H1 (cell line): ENCODE results near the gene VOPP1. TPM values are rescaled to one million over a fixed set of nuclear protein-coding genes. Genes with fewer than 3 reads are reported as not detected.

Source experiments
- CHD7 ChIP-seq: fragments of 300-600 bp; sonication (generic); IDR thresholded peaks from 2 replicates; pipeline ENCODE4 v1.7.1; 2012; ENCODE audit warnings: low read length, moderate library complexity, mild to moderate bottlenecking, inconsistent platforms; ENCODE audit not compliant: insufficient replicate concordance
- JUND ChIP-seq: IDR thresholded peaks from 2 replicates; pipeline ENCODE4 v1.6.1; 2011; ENCODE audit warnings: mild to moderate bottlenecking, improper control_type of control experiment, low read length
- MAFK ChIP-seq: IDR thresholded peaks from 2 replicates; pipeline ENCODE4 v1.6.1; 2012; ENCODE audit warnings: low read depth, mild to moderate bottlenecking, improper control_type of control experiment, low read length
- PHF8 ChIP-seq: fragments of 200-600 bp; sonication (generic); conservative IDR thresholded peaks from 2 replicates; pipeline ENCODE4 v1.7.1; 2012; ENCODE audit warnings: low read depth, mild to moderate bottlenecking, inconsistent platforms, low read length, moderate library complexity
- POU5F1 ChIP-seq: IDR thresholded peaks from 2 replicates; pipeline ENCODE4 v1.6.1; 2011; ENCODE audit warnings: low read depth, mild to moderate bottlenecking, low read length, moderate library complexity
- RXRA ChIP-seq: IDR thresholded peaks from 2 replicates; pipeline ENCODE4 v1.6.1; 2011; ENCODE audit warnings: low read depth, mild to moderate bottlenecking, low read length, moderate library complexity; ENCODE audit not compliant: insufficient read depth
- SAP30 ChIP-seq: fragments of 300-600 bp; sonication (generic); IDR thresholded peaks from 2 replicates; pipeline ENCODE4 v1.7.1; 2012; ENCODE audit warnings: low read length, moderate library complexity, mild to moderate bottlenecking, inconsistent platforms; ENCODE audit not compliant: insufficient read depth, insufficient replicate concordance
- polyA plus RNA-seq, 7 experiments: library from polyadenylated mRNA; depleted of rRNA in 3 of 7; stranded (reverse) in 5 of 7; unstranded in 2 of 7; fragments of >200 nt in 5 of 7; fragments of 200-250 nt in 2 of 7; gene quantifications; 1 replicate in 5 of 7; 2 replicates in 1 of 7; 4 replicates in 1 of 7; pipeline versions ENCODE4 v1.2.1 to v1.2.3, GENCODE V29; 2011 to 2013; ENCODE audit warnings: missing spikeins in 2 of 7, mixed read lengths in 2 of 7
- total RNA-seq: library from RNA; stranded (reverse); fragmentation: NEBNext Ultra II Directional; extraction: Animal tissue kit (Norgen Biotek cat#: 25700); gene quantifications from 2 replicates; pipeline ENCODE4 v1.2.1, GENCODE V29; 2021

The VOPP1 gene
- total and polyA plus RNA-seq, 2 of the 8 experiments (the other 6 are each of a cell fraction or from before 2014, with no cell fraction given) = 44.7 to 83.0 TPM

GRCh38 chr7:55513868-55514267 lies 58.4 kb downstream of the VOPP1 start (continued):
- TF ChIP-seq CHD7 (no peak), POU5F1 (no peak), PHF8 (no peak), JUND (no peak), MAFK (no peak), RXRA (no peak), SAP30 (no peak)
- TF ChIP-seq, all 59 proteins: peak for 0
